Immature natural killer cell (primary cell): Measurements from ENCODE around the gene BDH1. TPM values are rescaled to one million over a fixed set of nuclear protein-coding genes. Genes with fewer than 3 reads are reported as not detected.

Experiments
- DNase-seq, 3 donors: peaks; one replicate each; pipeline ENCODE4 v3.0.0; 2022; ENCODE audit warnings: mixed read lengths in 1 of 3
- H3K27ac Mint-ChIP-seq, 6 donors: one replicate each; pipeline ENCODE4 v1.8.0; 2020; ENCODE audit warnings: mixed read lengths in 6 of 6, mild to moderate bottlenecking in 5 of 6, inconsistent platforms in 4 of 6, moderate library complexity in 3 of 6
- H3K27me3 Mint-ChIP-seq, 3 donors: one replicate each; pipeline ENCODE4 v1.8.0; 2020 to 2021; ENCODE audit warnings: low read depth in 3 of 3, mild to moderate bottlenecking in 3 of 3, mixed read lengths in 3 of 3, moderate library complexity in 3 of 3, inconsistent platforms in 1 of 3
- H3K36me3 Mint-ChIP-seq, 3 donors: one replicate each; pipeline ENCODE4 v1.8.0; 2020; ENCODE audit warnings: mixed read lengths in 3 of 3, inconsistent platforms in 2 of 3, mild to moderate bottlenecking in 2 of 3
- H3K4me1 Mint-ChIP-seq, 2 donors: one replicate each; pipeline ENCODE4 v1.8.0; 2020; ENCODE audit warnings: inconsistent platforms in 2 of 2, mild to moderate bottlenecking in 2 of 2, mixed read lengths in 2 of 2, moderate library complexity in 1 of 2
- H3K4me3 Mint-ChIP-seq, 5 donors: one replicate each; pipeline ENCODE4 v1.8.0; 2020; ENCODE audit warnings: mild to moderate bottlenecking in 5 of 5, mixed read lengths in 5 of 5, inconsistent platforms in 3 of 5, moderate library complexity in 3 of 5
- H3K9me3 Mint-ChIP-seq, 6 donors: one replicate each; pipeline ENCODE4 v1.8.0; 2020; ENCODE audit warnings: mild to moderate bottlenecking in 6 of 6, mixed read lengths in 6 of 6, inconsistent platforms in 4 of 6, moderate library complexity in 3 of 6
- polyA plus RNA-seq, 3 donors: library from polyadenylated mRNA; unstranded; fragments of 300-500 nt; fragmentation: Illumina TruSeq; gene quantifications; one replicate each; pipeline ENCODE4 v1.2.3, GENCODE V29; 2021

Gene BDH1
- polyA plus RNA-seq, 3 donors from 2014 or later = 10.3 to 16.1 (median 14.2) TPM

GRCh38 chr3:197495499-197495898 is 60.3 kb downstream of the BDH1 start:
- Mint-ChIP-seq H3K27me3 (peaks cover 0 to 11% (median 0%) of the 10 kb centered on the region in 3 donors), H3K27ac (no peak overlapping the region)

GRCh38 chr3:197495059-197495455 is 60.7 kb downstream of the BDH1 start:
- no peaks in the 10 kb centered on the region for H3K36me3 Mint-ChIP-seq
- no peaks in the 10 kb centered on the region for H3K4me1 Mint-ChIP-seq
- H3K9me3 Mint-ChIP-seq = no peaks in the 10 kb centered on the region
- H3K27ac Mint-ChIP-seq = no peak overlapping the region
- H3K4me3 Mint-ChIP-seq = no peak overlapping the region
- peaks cover 0 to 11% (median 0%) of the 10 kb centered on the region in 3 donors for H3K27me3 Mint-ChIP-seq
- no peak for DNase-seq

More at GRCh38 chr3:197495499-197495898, 60.3 kb downstream of the BDH1 start:
- Mint-ChIP-seq H3K36me3 (no peaks in the 10 kb centered on the region), H3K4me3 (no peak overlapping the region), H3K9me3 (no peaks in the 10 kb centered on the region), H3K4me1 (no peaks in the 10 kb centered on the region)
- no peak for DNase-seq

DNA sequence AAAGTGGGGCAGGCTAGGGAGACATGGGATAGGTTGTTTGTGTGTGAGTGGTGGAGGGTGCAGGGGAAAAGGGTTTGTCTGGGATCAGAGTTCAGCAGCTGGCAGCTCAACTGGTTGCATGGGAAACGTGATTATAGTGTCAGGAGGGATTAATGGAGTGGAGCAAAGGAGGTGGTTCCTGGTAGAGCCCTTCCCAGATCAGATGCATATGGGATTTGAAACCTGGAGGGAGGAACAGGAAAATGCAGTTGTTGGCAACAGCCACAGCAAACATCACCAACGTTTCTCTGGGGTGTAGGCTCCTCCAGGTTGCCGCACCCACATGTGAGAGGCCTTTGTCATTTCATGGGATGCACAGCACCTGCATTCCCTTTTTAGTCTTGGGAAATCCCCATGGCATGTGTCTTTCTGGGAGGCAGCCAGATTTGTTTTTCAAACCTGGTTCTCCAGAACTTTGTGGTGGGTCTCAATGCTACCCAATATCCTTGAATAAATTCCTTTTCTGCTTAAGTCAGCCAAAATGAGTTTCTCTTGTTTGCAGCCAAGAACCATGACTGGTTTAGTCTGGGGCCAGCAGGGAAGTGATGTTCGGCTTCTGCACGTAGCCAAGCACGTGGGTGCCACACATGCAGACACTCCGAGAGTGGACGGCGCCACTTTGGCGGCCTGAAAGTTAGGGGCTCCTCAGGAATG is 61.3 kb downstream of the BDH1 start:
- H3K27ac Mint-ChIP-seq = no peak overlapping the region
- H3K4me1 Mint-ChIP-seq = no peaks in the 10 kb centered on the region
- H3K36me3 Mint-ChIP-seq = no peaks in the 10 kb centered on the region
- H3K9me3 Mint-ChIP-seq = no peaks in the 10 kb centered on the region
- DNase-seq = no peak
- peaks cover 0 to 11% (median 0%) of the 10 kb centered on the region in 3 donors for H3K27me3 Mint-ChIP-seq
- no peak overlapping the region for H3K4me3 Mint-ChIP-seq

- no peaks in the 10 kb centered on the region for H3K4me1 Mint-ChIP-seq
- H3K4me3 Mint-ChIP-seq = no peak overlapping the region
- H3K9me3 Mint-ChIP-seq = no peaks in the 10 kb centered on the region
- H3K27ac Mint-ChIP-seq = no peak overlapping the region
- peaks cover 0 to 9% (median 0%) of the 10 kb centered on the region in 3 donors for H3K27me3 Mint-ChIP-seq
- H3K36me3 Mint-ChIP-seq = no peaks in the 10 kb centered on the region
- no peak for DNase-seq
Measured at GRCh38 chr3:197493049-197493448, 62.7 kb downstream of the BDH1 start.

DNA sequence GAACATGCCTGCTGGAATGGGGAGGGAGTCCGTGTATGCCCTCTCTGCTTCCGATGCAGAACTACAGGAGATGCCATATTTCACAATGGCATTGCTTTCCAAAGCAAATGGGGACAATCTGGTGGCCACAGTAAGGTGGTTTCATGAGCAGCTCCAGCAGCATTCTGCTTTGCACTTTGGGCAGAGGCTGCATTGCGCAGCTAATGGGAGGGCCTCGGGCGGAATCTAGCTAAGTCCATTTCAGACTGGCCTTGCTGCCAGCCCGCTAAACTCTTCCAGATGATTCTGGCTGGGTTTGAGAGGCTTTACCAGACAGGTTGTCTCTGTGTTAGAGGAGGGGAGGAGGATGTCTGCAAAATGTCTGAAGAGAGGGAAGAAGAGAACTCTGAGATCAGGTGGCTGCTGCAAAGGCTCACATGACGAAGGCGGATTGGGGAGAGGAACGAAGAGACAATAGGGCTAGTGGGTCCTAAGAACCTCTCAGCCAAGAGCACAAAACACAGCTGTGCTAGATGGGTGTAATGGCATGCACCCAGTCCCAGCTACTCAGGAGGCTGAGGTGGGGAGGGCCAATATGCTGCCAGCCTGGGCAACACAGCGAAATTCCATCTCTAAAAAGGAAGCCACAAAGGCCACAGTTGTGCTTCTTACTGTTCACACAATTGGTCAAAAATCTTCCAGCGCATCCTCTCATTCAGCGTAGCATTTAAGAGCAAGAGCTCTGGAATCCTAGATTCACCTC is 63.7 kb downstream of the BDH1 start:
- no peaks in the 10 kb centered on the region for H3K4me1 Mint-ChIP-seq
- H3K9me3 Mint-ChIP-seq = no peaks in the 10 kb centered on the region
- peaks cover 0 to 8% (median 0%) of the 10 kb centered on the region in 3 donors for H3K27me3 Mint-ChIP-seq
- H3K36me3 Mint-ChIP-seq = no peaks in the 10 kb centered on the region
- no peak for DNase-seq
- no peak overlapping the region for H3K4me3 Mint-ChIP-seq
- H3K27ac Mint-ChIP-seq = no peak overlapping the region

DNA sequence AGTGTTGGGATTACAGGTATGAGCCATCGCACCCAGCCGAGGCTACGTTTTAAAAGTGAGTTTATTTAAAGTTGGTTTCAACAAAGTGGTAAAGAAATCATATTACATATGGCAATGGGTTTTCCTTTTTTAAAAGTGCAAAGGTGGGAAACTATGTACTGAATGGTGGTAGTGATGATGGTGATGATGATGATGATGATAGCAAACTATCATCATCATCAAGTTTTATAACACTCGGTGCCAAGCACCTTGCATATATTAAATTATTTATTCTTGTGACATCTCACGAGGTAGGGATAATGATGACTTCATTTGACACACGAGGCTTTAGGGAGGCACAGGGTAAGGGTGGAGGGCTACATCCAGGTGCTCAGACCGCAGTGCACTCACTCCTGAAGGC is 64.3 kb downstream of the BDH1 start:
- Mint-ChIP-seq H3K4me1 (no peaks in the 10 kb centered on the region), H3K4me3 (no peak overlapping the region), H3K27me3 (peaks cover 0 to 8% (median 0%) of the 10 kb centered on the region in 3 donors), H3K36me3 (no peaks in the 10 kb centered on the region), H3K27ac (no peak overlapping the region), H3K9me3 (no peaks in the 10 kb centered on the region)
- DNase-seq = no peak

DNA sequence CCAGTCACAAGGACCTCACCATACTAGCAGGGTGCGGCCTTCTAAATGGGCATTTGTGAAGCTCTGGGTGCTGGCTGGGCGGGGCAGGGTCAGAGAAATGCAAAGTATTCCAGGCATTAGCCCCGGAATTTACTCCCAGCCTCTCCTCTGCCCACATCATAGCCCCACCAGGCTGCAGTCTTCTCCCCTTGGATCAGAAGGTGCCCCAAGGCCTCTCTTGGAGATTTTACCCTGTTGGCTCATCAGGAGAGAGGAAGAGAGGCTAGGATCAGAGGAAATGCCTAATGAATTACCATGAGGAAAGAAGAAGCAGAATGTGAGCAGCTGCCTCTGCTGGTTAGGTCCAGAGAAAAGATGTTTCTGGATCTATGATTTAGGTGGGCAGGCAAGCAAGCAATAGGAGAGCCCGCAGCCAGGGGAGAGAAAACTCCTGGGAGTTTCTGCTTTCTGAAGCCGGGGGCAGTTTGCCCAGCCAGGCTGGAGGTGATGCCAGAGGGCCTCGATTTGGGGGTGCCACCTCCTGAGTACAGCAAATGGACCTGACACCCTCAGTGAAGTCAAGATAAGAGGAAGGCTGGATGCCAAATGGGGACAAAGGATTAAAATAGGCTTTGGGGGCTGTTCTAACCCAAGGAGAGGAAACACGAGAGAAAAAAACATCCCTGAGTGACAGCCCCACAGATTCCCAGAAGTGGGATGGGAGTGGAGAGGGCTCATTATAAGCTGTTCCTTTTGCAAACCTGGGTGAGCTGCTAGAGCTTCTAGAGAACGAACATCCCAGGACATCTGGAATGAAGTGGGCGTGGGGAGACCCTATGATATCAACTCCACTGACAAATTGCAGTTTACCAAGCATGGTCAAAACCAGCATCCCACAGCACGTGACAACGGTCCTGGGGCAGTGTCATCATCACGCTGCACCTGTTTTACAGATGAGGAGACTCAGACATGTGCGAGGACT is 65.4 kb downstream of the BDH1 start:
- no peak for DNase-seq
- no peak overlapping the region for H3K4me3 Mint-ChIP-seq
- no peak overlapping the region for H3K27ac Mint-ChIP-seq
- no peaks in the 10 kb centered on the region for H3K9me3 Mint-ChIP-seq
- H3K27me3 Mint-ChIP-seq = peaks cover 0 to 8% (median 0%) of the 10 kb centered on the region in 3 donors
- H3K36me3 Mint-ChIP-seq = no peaks in the 10 kb centered on the region
- H3K4me1 Mint-ChIP-seq = no peaks in the 10 kb centered on the region

GRCh38 chr3:197487911-197488391 is 67.8 kb downstream of the BDH1 start:
- DNase-seq = no peak
- Mint-ChIP-seq H3K4me1 (no peaks in the 10 kb centered on the region), H3K9me3 (no peaks in the 10 kb centered on the region), H3K27ac (no peak overlapping the region), H3K4me3 (no peak overlapping the region), H3K36me3 (no peaks in the 10 kb centered on the region), H3K27me3 (peaks cover 0 to 3% (median 1%) of the 10 kb centered on the region in 3 donors)

DNA sequence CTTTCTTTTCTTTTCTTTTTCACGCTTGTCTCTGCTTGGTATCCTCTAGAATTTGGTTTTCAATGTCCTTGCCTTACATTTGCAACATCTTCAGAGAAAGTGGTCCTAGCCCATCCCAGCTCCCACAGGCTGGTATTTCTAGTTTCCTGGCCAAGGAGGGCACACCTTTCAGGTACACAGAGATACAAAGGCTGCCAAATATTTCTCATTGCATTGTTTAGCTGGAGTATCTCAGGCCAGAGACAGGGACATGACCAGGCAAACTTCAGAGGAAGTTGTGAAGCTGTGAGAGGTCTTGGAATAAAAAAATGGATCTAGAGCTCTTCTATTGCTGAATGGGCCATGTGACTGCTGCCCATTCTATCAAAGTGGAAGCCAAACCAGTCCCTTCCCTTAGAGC is 68.9 kb downstream of the BDH1 start:
- no peak overlapping the region for H3K27ac Mint-ChIP-seq
- no peaks in the 10 kb centered on the region for H3K36me3 Mint-ChIP-seq
- DNase-seq = no peak
- H3K27me3 Mint-ChIP-seq = peaks cover 0 to 4% (median 1%) of the 10 kb centered on the region in 3 donors
- no peaks in the 10 kb centered on the region for H3K4me1 Mint-ChIP-seq
- H3K9me3 Mint-ChIP-seq = no peaks in the 10 kb centered on the region
- no peak overlapping the region for H3K4me3 Mint-ChIP-seq

- no peak overlapping the region for H3K4me3 Mint-ChIP-seq
- no peaks in the 10 kb centered on the region for H3K9me3 Mint-ChIP-seq
- peaks cover 1 to 4% (median 3%) of the 10 kb centered on the region in 3 donors for H3K27me3 Mint-ChIP-seq
- H3K4me1 Mint-ChIP-seq = no peaks in the 10 kb centered on the region
- no peak overlapping the region for H3K27ac Mint-ChIP-seq
- H3K36me3 Mint-ChIP-seq = no peaks in the 10 kb centered on the region
- no peak for DNase-seq
Measured at GRCh38 chr3:197485143-197485542, 70.6 kb downstream of the BDH1 start.

GRCh38 chr3:197484204-197484901 is 71.4 kb downstream of the BDH1 start:
- Mint-ChIP-seq H3K27me3 (peaks cover 1 to 4% (median 3%) of the 10 kb centered on the region in 3 donors), H3K4me1 (no peaks in the 10 kb centered on the region), H3K36me3 (no peaks in the 10 kb centered on the region), H3K9me3 (no peaks in the 10 kb centered on the region), H3K27ac (no peak overlapping the region), H3K4me3 (no peak overlapping the region)
- DNase-seq = no peak

DNA sequence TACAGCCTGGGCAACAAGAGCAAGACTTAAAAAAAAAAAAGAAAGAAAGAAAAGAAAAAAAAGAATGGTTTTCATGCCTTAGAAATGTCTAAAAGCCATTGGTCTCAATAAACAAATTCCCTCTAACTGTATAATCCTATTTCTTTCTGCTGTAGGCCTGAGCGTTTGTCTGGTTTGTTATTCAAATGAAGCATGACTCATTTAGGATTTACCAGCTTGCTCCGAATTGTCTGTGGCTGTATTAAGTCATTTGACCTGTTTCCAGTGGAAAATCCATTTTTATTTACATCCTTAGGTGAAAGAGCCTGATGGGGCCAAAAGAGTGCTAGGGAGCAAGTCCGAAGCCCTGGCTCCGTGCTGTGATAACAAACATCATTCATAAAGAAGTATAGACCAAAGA is 73.8 kb downstream of the BDH1 start:
- H3K27me3 Mint-ChIP-seq = peaks cover 1 to 7% (median 6%) of the 10 kb centered on the region in 3 donors
- no peak overlapping the region for H3K4me3 Mint-ChIP-seq
- H3K9me3 Mint-ChIP-seq = no peaks in the 10 kb centered on the region
- no peak for DNase-seq
- H3K27ac Mint-ChIP-seq = no peak overlapping the region
- H3K36me3 Mint-ChIP-seq = no peaks in the 10 kb centered on the region
- H3K4me1 Mint-ChIP-seq = no peaks in the 10 kb centered on the region

DNA sequence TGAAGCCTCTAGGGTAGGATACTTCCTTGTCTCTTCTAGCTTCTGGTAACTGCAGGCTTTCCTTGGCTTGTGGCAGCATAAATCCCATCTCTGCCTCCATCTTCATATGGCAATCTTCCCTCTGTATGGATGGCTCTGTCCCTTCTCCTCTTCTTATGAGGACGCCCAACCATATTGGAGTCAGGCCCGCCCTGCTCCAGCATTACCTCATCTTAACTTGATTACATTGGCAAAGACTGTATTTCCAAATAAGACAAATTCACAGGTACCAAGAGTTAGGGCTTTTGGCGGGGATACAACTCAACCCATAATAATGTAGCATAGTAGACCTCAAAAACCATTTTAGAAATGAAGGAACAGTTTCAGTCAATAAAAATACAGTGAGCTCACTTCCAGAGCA is 75.4 kb downstream of the BDH1 start:
- Mint-ChIP-seq H3K27me3 (peaks cover 1 to 11% (median 7%) of the 10 kb centered on the region in 3 donors), H3K27ac (no peak overlapping the region), H3K9me3 (no peaks in the 10 kb centered on the region), H3K4me3 (no peak overlapping the region), H3K36me3 (no peaks in the 10 kb centered on the region), H3K4me1 (no peaks in the 10 kb centered on the region)
- DNase-seq = no peak
